Activated CD8-positive, alpha-beta memory T cell treated with anti-CD3 and anti-CD28 coated beads for 4 hours (primary cell): ENCODE results near the gene SAPCD1.
"Not testable (repeated sequence)": the region's sequence is repeated elsewhere in the genome, so short reads cannot be mapped to it uniquely, and the experiment has no call there.

Experiments used
- DNase-seq, 2 donors: peaks; one replicate each; pipeline ENCODE4 v3.0.0-alpha.2; 2020; ENCODE audit warnings: low read depth in 2 of 2

SAPCD1 gene

DNA sequence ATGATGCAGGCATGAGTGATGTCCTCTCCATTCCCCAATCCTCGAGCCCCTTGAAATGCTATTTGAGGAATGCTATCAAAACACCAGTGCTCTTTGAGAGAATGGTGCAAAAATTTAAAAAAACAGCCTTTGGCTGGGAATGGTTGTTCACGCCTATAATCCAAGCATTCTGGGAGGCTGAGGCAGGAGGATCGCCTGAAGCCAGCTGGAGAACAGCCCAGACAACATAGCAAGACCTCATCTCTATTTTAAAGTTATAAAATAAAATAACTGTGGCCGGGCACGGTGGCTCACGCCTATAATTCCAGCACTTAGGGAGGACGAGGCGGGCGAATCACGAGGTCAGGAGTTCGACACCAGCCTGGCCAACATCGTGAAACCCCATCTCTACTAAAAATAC, 37.3 kb downstream of the SAPCD1 start:
- DNase-seq: no peak

DNA sequence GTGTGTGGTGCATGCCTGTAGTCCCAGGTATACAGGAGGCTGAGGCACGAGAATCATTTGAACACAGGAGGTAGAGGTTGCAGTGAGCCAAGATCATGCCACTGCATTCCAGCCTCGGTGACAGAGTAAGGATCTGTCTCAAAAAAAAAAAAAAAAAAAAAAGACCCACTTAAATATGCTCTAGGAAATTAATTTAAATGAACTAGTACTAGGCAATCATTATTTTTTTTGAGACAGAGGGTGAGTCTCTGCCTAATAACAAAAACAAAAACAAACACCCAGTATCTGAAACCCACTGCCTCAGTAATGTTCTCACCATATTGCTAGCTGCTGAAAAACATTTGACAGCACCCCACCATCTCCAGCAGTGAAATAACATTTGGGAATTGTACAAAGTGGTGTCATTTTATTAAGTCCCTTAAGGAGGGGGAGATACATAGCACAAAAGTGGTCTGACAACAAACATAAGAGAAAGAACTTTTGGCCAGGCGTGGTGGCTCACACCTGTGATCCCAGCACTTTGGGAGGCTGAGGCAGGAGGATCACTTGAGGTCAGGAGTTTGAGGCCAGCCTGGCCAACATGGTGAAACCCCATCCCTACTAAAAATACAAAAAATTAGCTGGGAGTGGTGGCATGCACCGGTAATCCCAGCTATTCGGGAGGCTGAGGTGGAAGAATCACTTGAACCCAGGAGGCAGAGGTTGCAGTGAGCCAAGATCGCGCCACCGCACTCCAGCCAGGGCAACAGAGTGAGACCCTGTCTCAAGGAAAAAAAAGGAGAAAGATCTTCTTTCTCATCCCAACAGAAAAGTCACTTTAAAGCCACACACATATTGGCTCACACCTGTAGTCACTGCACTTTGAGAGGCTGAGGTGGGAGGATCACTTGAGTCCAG, 38.8 kb downstream of the SAPCD1 start:
- DNase-seq: not testable (repeated sequence)

GRCh38 chr6:31805939-31806469, 43.5 kb downstream of the SAPCD1 start:
- DNase-seq: no peak

DNA sequence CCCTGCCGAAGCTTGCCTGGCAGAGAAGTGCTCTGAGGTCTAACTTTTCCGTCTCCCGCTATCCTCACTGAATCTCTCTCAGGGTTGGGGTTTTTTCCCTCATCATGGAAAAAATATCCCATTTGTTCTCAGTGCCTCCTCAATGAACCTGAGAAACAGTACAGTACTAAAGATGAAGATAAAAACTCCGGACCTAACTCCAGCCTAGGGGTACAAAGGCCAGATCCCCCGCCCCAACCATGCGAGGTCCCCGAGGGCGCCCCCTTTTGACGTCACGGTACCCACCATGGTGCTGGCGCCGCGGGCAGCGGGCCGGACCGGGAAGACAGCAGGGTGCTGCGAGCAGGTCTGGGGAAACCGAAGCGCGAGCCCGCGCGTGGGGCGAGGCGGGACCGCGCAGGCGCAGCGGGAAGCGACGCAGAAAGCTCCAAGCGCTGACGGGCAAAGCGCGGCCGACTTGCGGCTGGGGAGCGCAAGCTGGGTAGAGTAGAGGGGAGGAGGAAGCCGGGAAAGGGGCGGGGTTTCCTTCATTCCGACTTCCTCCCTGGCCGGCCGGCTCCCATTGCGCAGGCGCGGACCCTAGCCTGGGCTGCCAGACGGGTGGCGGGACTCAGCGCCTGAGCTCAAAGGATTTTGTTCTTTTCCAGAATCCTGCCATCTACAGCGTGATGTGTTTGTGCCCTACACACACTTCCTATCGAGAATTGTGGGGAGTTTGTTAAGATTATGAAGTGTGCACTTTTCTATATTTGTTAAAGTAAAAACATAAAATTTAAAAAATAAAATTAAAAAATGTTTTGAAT, 44.2 kb downstream of the SAPCD1 start, which contains the start of gene LSM2:
TSS of gene LSM2 (minus strand) at position 497 of the 803 bp plus-strand sequence. CDS start at position 288, 209 bp downstream.
- peak; percentile 93 to 95 for DNase-seq

GRCh38 chr6:31808599-31808998, 46.1 kb downstream of the SAPCD1 start:
- DNase-seq: not testable (repeated sequence)

- DNase-seq: no peak
These were observed 49.2 kb downstream of the SAPCD1 start for GRCh38 chr6:31811645-31812044.

DNA sequence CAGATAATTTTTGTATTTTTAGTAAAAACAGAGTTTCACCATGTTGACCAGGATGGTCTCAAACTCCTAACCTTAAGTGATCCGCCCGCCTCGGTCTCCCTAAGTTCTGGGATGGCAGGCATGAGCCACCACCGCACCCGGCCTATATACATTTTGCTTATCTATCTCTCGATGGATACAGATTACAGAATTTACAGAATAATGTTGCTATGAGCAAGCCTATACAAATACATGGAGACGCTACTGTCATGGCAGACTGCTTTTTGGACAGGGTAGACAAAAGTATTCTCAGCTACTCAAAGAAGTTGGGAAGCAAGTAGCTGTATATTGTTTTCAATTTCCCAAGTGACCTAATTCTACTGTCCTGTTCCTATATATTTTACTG, 51.0 kb downstream of the SAPCD1 start:
- DNase-seq: no peak
